HL-60 (cell line): ENCODE measurements around the gene KIAA1217.

Experiments used
- POLR2AphosphoS5 ChIP-seq: IDR thresholded peaks from 2 replicates; pipeline ENCODE4 v1.6.1; 2012; ENCODE audit warnings: low read depth
- TF ChIP-seq, protein P1 (sequence below): IDR thresholded peaks from one replicate; pipeline ENCODE4 v1.5.1; 2011; ENCODE audit warnings: low read length, control low read depth, inconsistent platforms; ENCODE audit not compliant: insufficient read depth
- TF ChIP-seq, protein P2 (sequence below): IDR thresholded peaks from 2 replicates; pipeline ENCODE4 v1.6.1; 2012; ENCODE audit warnings: low read depth; ENCODE audit not compliant: insufficient replicate concordance

DNA sequence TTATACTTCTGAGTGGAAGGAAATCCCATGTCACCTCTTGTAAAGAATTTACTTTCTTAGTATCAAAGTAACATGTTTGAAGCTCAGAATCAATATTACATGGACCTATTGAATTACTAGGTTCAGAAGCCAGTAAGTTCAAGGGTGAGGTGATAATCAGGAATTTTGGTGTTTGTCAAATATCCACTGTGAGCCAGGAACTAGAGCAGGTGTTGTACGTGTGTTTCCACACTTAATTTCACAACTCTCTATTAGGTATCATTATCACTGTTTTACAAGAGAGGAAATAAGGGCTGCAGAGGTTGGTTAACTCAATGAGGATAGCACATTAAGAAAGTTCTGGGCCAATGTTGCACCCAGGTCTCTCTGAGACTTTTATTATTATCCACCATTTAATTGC, 130.4 kb downstream of the KIAA1217 start:
- TF ChIP-seq, protein P1, sequence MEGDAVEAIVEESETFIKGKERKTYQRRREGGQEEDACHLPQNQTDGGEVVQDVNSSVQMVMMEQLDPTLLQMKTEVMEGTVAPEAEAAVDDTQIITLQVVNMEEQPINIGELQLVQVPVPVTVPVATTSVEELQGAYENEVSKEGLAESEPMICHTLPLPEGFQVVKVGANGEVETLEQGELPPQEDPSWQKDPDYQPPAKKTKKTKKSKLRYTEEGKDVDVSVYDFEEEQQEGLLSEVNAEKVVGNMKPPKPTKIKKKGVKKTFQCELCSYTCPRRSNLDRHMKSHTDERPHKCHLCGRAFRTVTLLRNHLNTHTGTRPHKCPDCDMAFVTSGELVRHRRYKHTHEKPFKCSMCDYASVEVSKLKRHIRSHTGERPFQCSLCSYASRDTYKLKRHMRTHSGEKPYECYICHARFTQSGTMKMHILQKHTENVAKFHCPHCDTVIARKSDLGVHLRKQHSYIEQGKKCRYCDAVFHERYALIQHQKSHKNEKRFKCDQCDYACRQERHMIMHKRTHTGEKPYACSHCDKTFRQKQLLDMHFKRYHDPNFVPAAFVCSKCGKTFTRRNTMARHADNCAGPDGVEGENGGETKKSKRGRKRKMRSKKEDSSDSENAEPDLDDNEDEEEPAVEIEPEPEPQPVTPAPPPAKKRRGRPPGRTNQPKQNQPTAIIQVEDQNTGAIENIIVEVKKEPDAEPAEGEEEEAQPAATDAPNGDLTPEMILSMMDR = no peak
- no peak for TF ChIP-seq POLR2AphosphoS5
- TF ChIP-seq, protein P2, sequence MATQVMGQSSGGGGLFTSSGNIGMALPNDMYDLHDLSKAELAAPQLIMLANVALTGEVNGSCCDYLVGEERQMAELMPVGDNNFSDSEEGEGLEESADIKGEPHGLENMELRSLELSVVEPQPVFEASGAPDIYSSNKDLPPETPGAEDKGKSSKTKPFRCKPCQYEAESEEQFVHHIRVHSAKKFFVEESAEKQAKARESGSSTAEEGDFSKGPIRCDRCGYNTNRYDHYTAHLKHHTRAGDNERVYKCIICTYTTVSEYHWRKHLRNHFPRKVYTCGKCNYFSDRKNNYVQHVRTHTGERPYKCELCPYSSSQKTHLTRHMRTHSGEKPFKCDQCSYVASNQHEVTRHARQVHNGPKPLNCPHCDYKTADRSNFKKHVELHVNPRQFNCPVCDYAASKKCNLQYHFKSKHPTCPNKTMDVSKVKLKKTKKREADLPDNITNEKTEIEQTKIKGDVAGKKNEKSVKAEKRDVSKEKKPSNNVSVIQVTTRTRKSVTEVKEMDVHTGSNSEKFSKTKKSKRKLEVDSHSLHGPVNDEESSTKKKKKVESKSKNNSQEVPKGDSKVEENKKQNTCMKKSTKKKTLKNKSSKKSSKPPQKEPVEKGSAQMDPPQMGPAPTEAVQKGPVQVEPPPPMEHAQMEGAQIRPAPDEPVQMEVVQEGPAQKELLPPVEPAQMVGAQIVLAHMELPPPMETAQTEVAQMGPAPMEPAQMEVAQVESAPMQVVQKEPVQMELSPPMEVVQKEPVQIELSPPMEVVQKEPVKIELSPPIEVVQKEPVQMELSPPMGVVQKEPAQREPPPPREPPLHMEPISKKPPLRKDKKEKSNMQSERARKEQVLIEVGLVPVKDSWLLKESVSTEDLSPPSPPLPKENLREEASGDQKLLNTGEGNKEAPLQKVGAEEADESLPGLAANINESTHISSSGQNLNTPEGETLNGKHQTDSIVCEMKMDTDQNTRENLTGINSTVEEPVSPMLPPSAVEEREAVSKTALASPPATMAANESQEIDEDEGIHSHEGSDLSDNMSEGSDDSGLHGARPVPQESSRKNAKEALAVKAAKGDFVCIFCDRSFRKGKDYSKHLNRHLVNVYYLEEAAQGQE = no peak
